ENCODE measurements around the gene KCNMB2. TPM values are rescaled to one million over a fixed set of nuclear protein-coding genes. Genes with fewer than 3 reads are reported as not detected.

Gene KCNMB2
- polyA plus RNA-seq, 3 donors, result not detected

DNA sequence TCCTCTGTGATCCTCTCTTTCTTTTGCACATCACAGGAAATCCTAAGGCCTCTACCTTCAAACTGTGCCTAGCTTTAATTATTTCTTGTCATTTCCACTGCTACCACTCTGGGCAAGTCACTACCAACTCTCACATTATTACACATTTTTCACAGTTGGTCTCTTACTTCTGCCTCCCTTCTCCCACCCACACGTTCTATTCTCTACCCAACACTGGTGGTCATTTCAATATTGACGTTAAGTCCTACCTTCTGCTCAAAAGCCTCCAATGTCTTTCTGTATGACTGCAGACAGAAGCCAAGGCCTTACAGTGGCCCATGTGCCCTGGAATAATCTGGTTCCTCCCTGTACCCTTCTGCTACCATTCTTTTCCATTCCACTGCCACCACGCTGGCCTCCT, 3.9 kb downstream of the KCNMB2 start:
- Histone ChIP-seq H3K9me3 (replicated peaks in 1 of 2; ENCODE audit: control insufficient read depth in 1 of 2, insufficient read depth in 1 of 2, low read length in 2 of 2) (no peaks in the 10 kb centered on the region), H3K4me1 (ENCODE audit: control insufficient read depth in 1 of 2, insufficient read depth in 2 of 2, low read length in 2 of 2) (no peaks in the 10 kb centered on the region), H3K4me2 (replicated peaks; ENCODE audit: extremely low read depth, low read length, poor library complexity, severe bottlenecking) (no peak overlapping the region), H4K20me1 (ENCODE audit: insufficient read depth, low read length) (no peaks in the 10 kb centered on the region), H3K9ac (ENCODE audit: insufficient read depth, low read length, poor library complexity, severe bottlenecking) (no peak overlapping the region), H3K27me3 (ENCODE audit: control insufficient read depth in 2 of 2, insufficient read depth in 2 of 2, low read length in 2 of 2) (peaks cover 2 to 6% of the 10 kb centered on the region in 2 donors), H3K79me2 (ENCODE audit: insufficient read depth, low read length) (no peaks in the 10 kb centered on the region), H3K4me3 (replicated peaks in 1 of 3; ENCODE audit: low read depth in 2 of 3, low read length in 3 of 3) (no peak overlapping the region), H3K27ac (ENCODE audit: low read depth in 1 of 2, low read length in 2 of 2) (no peak overlapping the region), H2AFZ (ENCODE audit: insufficient read depth, low read depth, low read length, poor library complexity, severe bottlenecking) (no peak overlapping the region), H3K36me3 (replicated peaks in 1 of 2; ENCODE audit: control insufficient read depth in 1 of 2, insufficient read depth in 2 of 2, low read length in 2 of 2) (no peaks in the 10 kb centered on the region)
- TF ChIP-seq CTCF (IDR thresholded peaks at IDR 0.05), result no peak
- peaks cover 6% of the 10 kb centered on the region for H3K4me1 Mint-ChIP-seq
- intact Hi-C loops (cut with micrococcal nuclease), result no loop called here
- 92% methylated on average over 3 of the region's 3 CpGs for WGBS (ENCODE audit: insufficient coverage)
- H3K27me3 Mint-ChIP-seq (ENCODE audit: low read depth in 3 of 3), result peaks cover 13 to 19% (median 16%) of the 10 kb centered on the region in 3 donors
- no peaks in the 10 kb centered on the region for H3K36me3 Mint-ChIP-seq
- no peak overlapping the region for H3K4me3 Mint-ChIP-seq
- no peak overlapping the region for H3K27ac Mint-ChIP-seq
- H3K9me3 Mint-ChIP-seq, result peaks cover 0 to 3% (median 0%) of the 10 kb centered on the region in 7 donors
- DNase-seq, result no peak

DNA sequence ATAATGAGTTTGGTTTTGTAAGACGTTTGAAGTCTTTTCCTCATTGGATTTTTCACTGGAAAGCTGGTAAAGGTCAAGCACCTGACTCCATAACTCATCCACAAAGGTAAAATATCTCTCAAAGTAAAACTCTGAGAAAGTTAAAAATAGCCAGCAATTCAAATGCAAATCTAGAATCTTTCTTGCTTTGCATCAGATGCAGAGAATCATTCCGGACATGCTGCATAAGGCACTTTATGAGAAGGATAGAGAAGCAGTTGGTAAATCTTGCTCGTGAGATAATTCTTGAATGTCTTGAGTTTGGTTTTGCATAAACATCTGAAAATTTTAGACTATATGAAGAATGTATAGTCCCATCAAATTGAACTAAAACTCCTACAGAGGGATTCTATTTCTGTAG, 9.1 kb downstream of the KCNMB2 start:
- TF ChIP-seq CTCF (IDR thresholded peaks at IDR 0.05), result no peak
- H3K27ac ChIP-seq (ENCODE audit: low read depth in 1 of 2, low read length in 2 of 2), result no peak overlapping the region
- Mint-ChIP-seq H3K27ac (no peak overlapping the region), H3K9me3 (peaks cover 0 to 3% (median 0%) of the 10 kb centered on the region in 7 donors), H3K4me3 (no peak overlapping the region), H3K36me3 (no peaks in the 10 kb centered on the region), H3K4me1 (no peaks in the 10 kb centered on the region), H3K27me3 (ENCODE audit: low read depth in 3 of 3) (peaks cover 0 to 6% (median 4%) of the 10 kb centered on the region in 3 donors)
- H3K4me3 ChIP-seq (replicated peaks in 1 of 3; ENCODE audit: low read depth in 2 of 3, low read length in 3 of 3), result no peak overlapping the region
- intact Hi-C loops (cut with micrococcal nuclease), result no loop called here
- WGBS (ENCODE audit: insufficient coverage), result 50% methylated on average over 1 of the region's 3 CpGs
- no peaks in the 10 kb centered on the region for H4K20me1 ChIP-seq (ENCODE audit: insufficient read depth, low read length)
- H3K9ac ChIP-seq (ENCODE audit: insufficient read depth, low read length, poor library complexity, severe bottlenecking), result no peak overlapping the region
- no peak overlapping the region for H3K4me2 ChIP-seq (replicated peaks; ENCODE audit: extremely low read depth, low read length, poor library complexity, severe bottlenecking)
- H3K4me1 ChIP-seq (ENCODE audit: control insufficient read depth in 1 of 2, insufficient read depth in 2 of 2, low read length in 2 of 2), result no peaks in the 10 kb centered on the region
- H3K36me3 ChIP-seq (replicated peaks in 1 of 2; ENCODE audit: control insufficient read depth in 1 of 2, insufficient read depth in 2 of 2, low read length in 2 of 2), result no peaks in the 10 kb centered on the region
- no peak overlapping the region for H2AFZ ChIP-seq (ENCODE audit: insufficient read depth, low read depth, low read length, poor library complexity, severe bottlenecking)
- no peak for DNase-seq
- H3K9me3 ChIP-seq (replicated peaks in 1 of 2; ENCODE audit: control insufficient read depth in 1 of 2, insufficient read depth in 1 of 2, low read length in 2 of 2), result no peaks in the 10 kb centered on the region
- H3K27me3 ChIP-seq (ENCODE audit: control insufficient read depth in 2 of 2, insufficient read depth in 2 of 2, low read length in 2 of 2), result no peaks in the 10 kb centered on the region
- no peaks in the 10 kb centered on the region for H3K79me2 ChIP-seq (ENCODE audit: insufficient read depth, low read length)
